ENCODE results near the gene TMEM239.

GRCh38 chr20:2815242-2815900 lies 793 bp upstream of the TMEM239 start:
- TF ChIP-seq MAX (IDR thresholded peaks at IDR 0.05) (no peak), CTCF (IDR thresholded peaks at IDR 0.05; ENCODE audit: control extremely low read depth in 1 of 3, insufficient read depth in 1 of 3, low read depth in 1 of 3, low read length in 3 of 3) (no peak), CREB1 (IDR thresholded peaks at IDR 0.05) (no peak), USF2 (IDR thresholded peaks at IDR 0.05; ENCODE audit: low read length) (no peak), RNF2 (IDR thresholded peaks at IDR 0.05; ENCODE audit: borderline replicate concordance, low read depth, low read length, missing control alignments, poor library complexity, severe bottlenecking) (no peak)

All from H1 (cell line).